Measurements from ENCODE around the gene PUM1.

The PUM1 gene

GRCh38 chr1:31020007-31020790, 45.3 kb downstream of the PUM1 start:
- Histone ChIP-seq H3K27me3 (no peaks in the 10 kb centered on the region), H3K4me1 (peaks cover 14 to 78% (median 30%) of the 10 kb centered on the region in 10 experiments; a peak in 19 of 20 replicates), H3K27ac (no peak overlapping the region), H3K36me3 (peaks cover 37 to 98% (median 91%) of the 10 kb centered on the region in 11 experiments), H4K20me1 (peaks cover 99 to 100% (median 100%) of the 10 kb centered on the region in 11 experiments), H3K4me2 (peak overlapping the region in 2 of 11 experiments; percentile 6 to 33; a peak in 4 of 22 replicates), H3K9ac (no peak overlapping the region), H3K4me3 (no peak overlapping the region), H3K9me3 (replicated peaks in 1 of 11) (no peaks in the 10 kb centered on the region)
- TF ChIP-seq Cebpa-rat (IDR thresholded peaks at IDR 0.05): no peak

- TF ChIP-seq Cebpa-rat (IDR thresholded peaks at IDR 0.05): no peak
- peaks cover 38 to 98% (median 91%) of the 10 kb centered on the region in 11 experiments for H3K36me3 ChIP-seq
- H4K20me1 ChIP-seq: peaks cover 99 to 100% (median 100%) of the 10 kb centered on the region in 11 experiments
Observed at GRCh38 chr1:31019401-31019800, 46.1 kb downstream of the PUM1 start.

GRCh38 chr1:31016868-31017267, 48.6 kb downstream of the PUM1 start:
- H3K27ac ChIP-seq: no peak overlapping the region
- H3K4me3 ChIP-seq: no peak overlapping the region
- H3K9me3 ChIP-seq (replicated peaks in 1 of 11): no peaks in the 10 kb centered on the region
- no peak overlapping the region for H3K9ac ChIP-seq
- H3K27me3 ChIP-seq: no peaks in the 10 kb centered on the region
- H3K36me3 ChIP-seq: peaks cover 26 to 98% (median 84%) of the 10 kb centered on the region in 11 experiments; a peak in 21 of 22 replicates
- peaks cover 16 to 82% (median 43%) of the 10 kb centered on the region in 10 experiments; a peak in 19 of 20 replicates for H3K4me1 ChIP-seq
- no peak for TF ChIP-seq Cebpa-rat (IDR thresholded peaks at IDR 0.05)
- H3K4me2 ChIP-seq: no peak overlapping the region; a peak in 1 of 22 replicates
- H4K20me1 ChIP-seq: peaks cover 99 to 100% (median 100%) of the 10 kb centered on the region in 11 experiments

More at GRCh38 chr1:31019401-31019800, 46.1 kb downstream of the PUM1 start:
- H3K27me3 ChIP-seq: no peaks in the 10 kb centered on the region
- no peak overlapping the region for H3K4me2 ChIP-seq
- H3K9ac ChIP-seq: no peak overlapping the region
- H3K27ac ChIP-seq: no peak overlapping the region
- no peaks in the 10 kb centered on the region for H3K9me3 ChIP-seq (replicated peaks in 1 of 11)
- H3K4me3 ChIP-seq: no peak overlapping the region
- H3K4me1 ChIP-seq: peaks cover 11 to 73% (median 32%) of the 10 kb centered on the region in 10 experiments

GRCh38 chr1:31013187-31013864, 52.2 kb downstream of the PUM1 start:
- H3K4me3 ChIP-seq: no peak overlapping the region
- H3K36me3 ChIP-seq: peaks cover 21 to 94% (median 65%) of the 10 kb centered on the region in 11 experiments; a peak in 21 of 22 replicates
- peaks cover 99 to 100% (median 100%) of the 10 kb centered on the region in 11 experiments for H4K20me1 ChIP-seq
- H3K27me3 ChIP-seq: no peaks in the 10 kb centered on the region
- H3K4me1 ChIP-seq: peaks cover 19 to 73% (median 32%) of the 10 kb centered on the region in 10 experiments; a peak in 19 of 20 replicates
- H3K9ac ChIP-seq: no peak overlapping the region
- TF ChIP-seq Cebpa-rat (IDR thresholded peaks at IDR 0.05): no peak
- H3K4me2 ChIP-seq: peak overlapping the region in 5 of 11 experiments; percentile 8 to 42 (median 27); a peak in 4 of 22 replicates
- H3K9me3 ChIP-seq (replicated peaks in 1 of 11): no peaks in the 10 kb centered on the region
- peak overlapping the region in 2 of 11 experiments; percentile 15 to 30; a peak in 3 of 22 replicates for H3K27ac ChIP-seq

GRCh38 chr1:31012210-31012924, 53.1 kb downstream of the PUM1 start:
- Histone ChIP-seq H3K4me2 (peak overlapping the region in 3 of 11 experiments; percentile 5 to 21 (median 6); a peak in 1 of 22 replicates), H3K4me1 (peaks cover 19 to 75% (median 32%) of the 10 kb centered on the region in 10 experiments; a peak in 19 of 20 replicates), H3K27me3 (no peaks in the 10 kb centered on the region), H3K36me3 (peaks cover 19 to 94% (median 63%) of the 10 kb centered on the region in 11 experiments; a peak in 21 of 22 replicates), H3K9me3 (replicated peaks in 1 of 11) (no peaks in the 10 kb centered on the region), H3K9ac (no peak overlapping the region), H3K27ac (no peak overlapping the region), H4K20me1 (peaks cover 99 to 100% (median 100%) of the 10 kb centered on the region in 11 experiments), H3K4me3 (no peak overlapping the region)
- TF ChIP-seq Cebpa-rat (IDR thresholded peaks at IDR 0.05): no peak

- Histone ChIP-seq H3K27ac (no peak overlapping the region), H3K36me3 (peaks cover 25 to 94% (median 63%) of the 10 kb centered on the region in 11 experiments; a peak in 21 of 22 replicates), H3K4me3 (no peak overlapping the region), H4K20me1 (peaks cover 99 to 100% (median 100%) of the 10 kb centered on the region in 11 experiments), H3K27me3 (no peaks in the 10 kb centered on the region), H3K9ac (no peak overlapping the region), H3K9me3 (replicated peaks in 1 of 11) (no peaks in the 10 kb centered on the region), H3K4me2 (peak overlapping the region in 3 of 11 experiments; percentile 5 to 21 (median 6); a peak in 1 of 22 replicates), H3K4me1 (peaks cover 19 to 73% (median 32%) of the 10 kb centered on the region in 10 experiments; a peak in 19 of 20 replicates)
- TF ChIP-seq Cebpa-rat (IDR thresholded peaks at IDR 0.05): no peak
Observed at GRCh38 chr1:31011719-31012118, 53.8 kb downstream of the PUM1 start.

GRCh38 chr1:31010086-31010989, 55.2 kb downstream of the PUM1 start:
- 0 out of 22 replicates have a peak overlapping the region, but pooled peaks of 1 of the 11 experiments have one; percentile 14 for H3K4me2 ChIP-seq
- H3K9ac ChIP-seq: no peak overlapping the region
- no peaks in the 10 kb centered on the region for H3K27me3 ChIP-seq
- H4K20me1 ChIP-seq: peaks cover 100% of the 10 kb centered on the region in 11 experiments
- peaks cover 36 to 95% (median 68%) of the 10 kb centered on the region in 11 experiments for H3K36me3 ChIP-seq
- no peak overlapping the region; a peak in 1 of 22 replicates for H3K27ac ChIP-seq
- no peak overlapping the region for H3K4me3 ChIP-seq
- TF ChIP-seq Cebpa-rat (IDR thresholded peaks at IDR 0.05): no peak
- H3K9me3 ChIP-seq (replicated peaks in 1 of 11): no peaks in the 10 kb centered on the region
- peaks cover 12 to 66% (median 24%) of the 10 kb centered on the region in 10 experiments; a peak in 19 of 20 replicates for H3K4me1 ChIP-seq
